HG03108 (cell line): ENCODE data around the gene ENPP3.

ENCODE experiments used
- ATAC-seq: cut with Tn5 transposase; IDR thresholded peaks from one replicate; pipeline ENCODE4 v1.9.1; 2021; ENCODE audit warnings: moderate library complexity; ENCODE audit not compliant: unreplicated experiment

Gene ENPP3

DNA sequence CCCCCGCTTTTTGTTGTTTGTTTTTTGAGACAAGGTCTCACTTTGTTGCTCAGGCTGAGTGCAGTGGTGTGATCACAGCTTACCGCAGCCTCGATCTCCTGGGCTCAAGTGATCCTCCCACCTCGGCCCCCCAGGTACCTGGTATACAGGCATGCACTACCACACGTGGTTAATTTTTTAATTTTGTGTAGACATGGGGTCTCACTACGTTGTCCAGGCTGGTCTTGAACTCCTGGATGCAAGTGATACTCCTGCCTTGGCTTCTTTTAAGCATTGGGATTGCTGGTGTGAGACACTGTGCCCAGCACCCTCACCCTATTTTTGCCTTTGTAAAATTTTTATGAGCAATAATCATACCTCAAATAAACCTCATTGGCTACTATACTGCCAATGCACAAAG, 5.5 kb downstream of the ENPP3 start:
- ATAC-seq = no peak

DNA sequence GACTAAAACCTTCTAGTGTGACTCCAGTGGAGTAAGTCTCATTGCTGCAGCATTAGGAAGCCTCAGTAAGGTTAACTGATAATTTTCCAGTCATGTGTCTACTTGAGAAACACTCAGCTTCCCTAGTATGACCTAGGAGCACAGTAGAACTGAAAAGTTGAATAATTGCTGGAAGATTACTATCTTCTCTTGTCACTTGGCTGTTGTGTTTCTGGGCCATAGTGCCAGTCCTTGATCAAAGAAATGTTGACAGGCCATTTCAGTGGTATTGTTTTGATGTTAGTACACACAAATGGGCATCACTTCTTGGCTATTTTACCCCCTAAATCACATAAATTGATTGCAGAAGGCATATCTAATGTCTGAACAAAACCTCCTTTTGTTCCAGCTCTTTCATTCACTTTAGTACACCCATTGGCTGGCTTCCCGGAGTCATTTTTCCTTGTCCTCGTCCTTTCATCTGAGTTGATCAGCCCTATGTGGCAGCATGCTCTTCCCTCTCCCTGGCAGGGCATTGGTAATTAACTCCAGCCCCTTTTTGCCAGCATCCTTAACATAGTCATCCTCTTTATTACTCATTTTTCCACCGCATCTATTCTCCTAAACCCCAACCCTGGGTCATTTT, 6.0 kb downstream of the ENPP3 start:
- ATAC-seq = no peak

DNA sequence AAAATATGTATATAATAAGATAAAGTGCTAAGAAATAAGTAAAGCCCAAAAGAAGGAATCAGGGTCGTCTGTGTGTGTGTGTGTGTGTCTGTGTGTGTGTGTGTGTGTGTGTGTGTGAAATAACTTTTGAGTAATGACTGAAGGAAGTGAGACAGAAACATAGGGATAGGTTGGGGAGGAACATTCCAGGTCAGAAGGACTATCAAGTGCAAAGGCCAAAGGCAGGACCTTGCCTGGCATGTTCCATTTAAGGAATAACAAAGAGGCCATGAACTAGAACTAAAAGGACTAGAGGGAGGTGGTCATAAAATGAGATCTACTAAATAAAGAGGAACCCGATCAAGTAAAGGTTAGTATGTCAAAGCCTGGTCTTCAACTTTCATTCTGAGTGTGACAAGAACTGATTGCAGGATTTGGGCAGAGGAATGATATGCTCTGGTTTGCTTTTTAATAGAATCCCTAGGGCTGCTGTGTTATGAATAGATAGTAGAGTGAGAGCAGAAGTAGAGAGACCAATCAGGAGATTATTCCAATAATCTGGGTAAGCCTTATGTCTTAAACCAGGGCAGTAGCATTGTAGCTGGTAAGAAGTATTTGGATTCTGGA, 6.9 kb downstream of the ENPP3 start:
- no peak for ATAC-seq

GRCh38 chr6:131644921-131645320, 7.8 kb downstream of the ENPP3 start:
- ATAC-seq = no peak

DNA sequence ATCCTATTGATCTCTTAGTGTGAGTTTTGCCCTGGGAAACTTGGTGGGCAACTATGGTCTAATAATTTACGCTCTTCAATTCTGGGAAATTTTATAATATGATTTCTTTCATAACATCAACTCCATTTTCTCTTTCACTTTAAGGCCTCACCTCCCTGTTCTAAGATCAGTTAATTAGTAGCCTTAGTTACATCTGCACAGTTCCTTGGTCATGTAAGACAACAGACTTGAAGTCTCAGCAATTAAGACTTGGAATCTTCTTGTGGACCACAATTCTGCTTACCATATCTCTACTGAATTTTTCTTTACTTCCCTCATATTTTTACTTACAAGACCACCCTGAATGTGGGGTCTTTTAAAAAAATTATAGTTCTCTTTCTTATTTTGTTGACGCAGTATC, 8.7 kb downstream of the ENPP3 start:
- no peak for ATAC-seq

DNA sequence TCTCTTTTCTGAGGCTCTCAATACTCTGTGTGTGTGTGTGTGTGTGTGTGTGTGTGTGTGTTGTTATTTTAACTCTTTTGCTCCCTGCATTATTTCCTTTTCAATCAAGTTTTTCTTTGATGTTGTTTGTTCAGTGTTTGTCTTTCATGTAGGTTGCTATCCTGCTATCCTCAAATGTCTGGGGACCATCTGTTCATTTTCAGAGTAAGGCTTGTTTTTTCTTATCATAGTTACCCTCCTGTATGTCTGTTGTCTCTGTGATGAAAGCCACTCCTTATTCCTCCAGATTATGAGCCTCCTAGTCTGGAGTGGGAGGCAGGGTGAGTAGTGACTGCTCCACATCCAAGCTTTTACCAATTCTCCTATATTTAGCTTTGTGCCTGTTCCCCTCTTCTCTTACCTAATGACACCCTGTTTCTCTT, 9.2 kb downstream of the ENPP3 start:
- no peak for ATAC-seq

- ATAC-seq = no peak
These were observed 14.7 kb downstream of the ENPP3 start for GRCh38 chr6:131651782-131652181.

GRCh38 chr6:131652472-131652871, 15.4 kb downstream of the ENPP3 start:
- no peak for ATAC-seq

GRCh38 chr6:131654326-131654725, 17.2 kb downstream of the ENPP3 start:
- ATAC-seq = no peak

GRCh38 chr6:131655387-131655786, 18.3 kb downstream of the ENPP3 start:
- no peak for ATAC-seq

GRCh38 chr6:131655951-131656350, 18.8 kb downstream of the ENPP3 start:
- ATAC-seq = no peak

GRCh38 chr6:131656667-131657066, 19.6 kb downstream of the ENPP3 start:
- no peak for ATAC-seq

DNA sequence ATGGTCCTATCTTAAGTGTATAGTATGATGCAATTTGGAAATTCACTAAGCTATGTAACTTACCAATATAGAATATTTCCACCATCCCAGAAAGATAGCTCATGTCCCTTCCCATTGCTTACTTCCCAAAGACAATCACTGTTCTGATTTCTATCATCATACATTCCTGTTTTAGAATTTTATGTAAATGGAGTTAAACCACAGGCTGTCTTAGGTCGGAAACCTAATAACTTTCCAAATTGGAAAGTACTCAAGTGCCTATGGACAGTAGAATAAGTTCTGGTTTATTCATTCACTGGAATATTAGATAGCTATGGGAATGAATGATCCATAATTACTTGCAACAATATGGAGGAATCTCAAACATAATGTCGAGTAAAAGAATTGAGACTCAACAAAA, 20.1 kb downstream of the ENPP3 start:
- no peak for ATAC-seq

DNA sequence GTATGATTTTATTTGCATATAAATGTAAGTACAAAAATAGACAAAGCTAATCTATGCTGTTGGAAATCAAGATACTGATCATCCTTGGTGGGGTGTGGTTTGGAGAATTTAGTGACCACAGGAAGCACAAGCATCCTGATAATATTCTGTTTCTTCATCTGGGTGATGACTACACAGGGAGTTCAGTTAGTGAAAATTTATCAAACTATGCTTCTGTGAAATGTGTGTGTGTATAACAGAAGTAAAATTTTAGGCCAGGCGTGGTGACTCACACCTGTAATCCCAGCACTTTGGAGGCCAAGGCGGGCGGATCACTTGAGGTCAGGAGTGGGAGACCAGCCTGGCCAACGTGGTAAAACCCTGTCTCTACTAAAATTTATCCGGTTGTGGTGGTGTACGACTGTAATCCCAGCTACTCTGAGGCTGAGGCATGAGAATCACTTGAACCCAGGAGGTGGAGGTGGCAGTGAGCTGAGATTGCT, 20.6 kb downstream of the ENPP3 start:
- no peak for ATAC-seq

DNA sequence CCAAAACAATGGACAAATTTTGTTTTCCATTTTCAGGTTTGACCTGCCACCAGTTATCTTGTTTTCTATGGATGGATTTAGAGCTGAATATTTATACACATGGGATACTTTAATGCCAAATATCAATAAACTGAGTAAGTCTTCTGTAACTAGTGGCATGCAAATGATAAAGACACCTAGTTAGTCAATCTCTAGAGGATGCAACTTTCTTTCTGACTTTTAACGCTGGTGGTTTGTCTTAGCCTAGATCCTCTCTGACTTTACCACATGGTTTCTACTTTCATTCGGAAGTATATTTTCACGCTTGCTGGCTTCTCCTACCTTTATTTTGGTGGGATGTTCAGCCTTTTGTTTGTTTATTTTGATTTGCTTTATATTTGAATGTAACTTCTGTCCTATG, 21.2 kb downstream of the ENPP3 start:
- no peak for ATAC-seq

GRCh38 chr6:131660195-131660594, 23.1 kb downstream of the ENPP3 start:
- ATAC-seq = no peak

DNA sequence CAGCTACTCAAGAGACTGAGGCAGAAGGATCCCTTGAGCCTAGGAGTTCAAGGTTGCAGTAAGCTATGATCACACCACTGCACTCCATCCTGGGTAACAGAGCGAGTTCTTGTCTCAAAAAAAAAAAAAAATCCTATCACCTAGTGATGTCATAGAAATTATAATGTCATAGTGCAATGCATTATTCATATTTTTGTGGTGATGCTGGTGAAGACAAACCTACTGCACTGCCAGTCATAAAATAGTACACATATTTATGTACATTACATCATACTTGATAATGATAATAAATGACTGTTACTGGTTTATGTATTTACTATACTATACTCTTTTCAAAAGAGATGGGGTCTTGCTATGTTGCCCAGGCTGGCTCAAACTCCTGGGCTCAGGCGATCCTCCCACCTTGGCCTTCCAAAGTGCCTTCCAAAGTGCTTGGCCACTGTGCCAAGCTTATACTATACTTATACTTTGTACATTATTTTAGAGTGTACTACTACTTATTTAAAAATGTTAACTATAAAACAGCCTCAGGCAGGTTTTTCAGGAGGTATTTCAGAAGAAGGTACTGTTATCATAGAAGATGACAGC, 26.6 kb downstream of the ENPP3 start:
- ATAC-seq = no peak

GRCh38 chr6:131669891-131670290, 32.8 kb downstream of the ENPP3 start:
- ATAC-seq = no peak

DNA sequence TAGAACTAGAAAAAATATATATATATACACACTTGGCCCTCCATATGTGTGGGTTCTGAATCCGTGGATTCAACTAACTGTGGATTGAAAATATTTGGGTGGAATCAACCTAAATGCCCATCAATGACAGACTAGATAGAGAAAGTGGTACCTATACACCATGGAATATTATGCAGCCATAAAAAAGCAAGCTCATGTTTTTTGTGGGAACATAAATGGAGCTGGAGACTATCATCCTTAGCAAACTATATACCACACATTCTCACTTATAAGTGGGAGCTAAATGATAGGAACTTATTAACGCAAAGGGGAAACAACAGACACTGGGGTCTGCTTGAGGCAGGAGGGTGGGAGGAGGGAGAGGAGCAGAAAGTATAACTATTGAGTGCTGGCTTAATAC, 36.1 kb downstream of the ENPP3 start:
- no peak for ATAC-seq

DNA sequence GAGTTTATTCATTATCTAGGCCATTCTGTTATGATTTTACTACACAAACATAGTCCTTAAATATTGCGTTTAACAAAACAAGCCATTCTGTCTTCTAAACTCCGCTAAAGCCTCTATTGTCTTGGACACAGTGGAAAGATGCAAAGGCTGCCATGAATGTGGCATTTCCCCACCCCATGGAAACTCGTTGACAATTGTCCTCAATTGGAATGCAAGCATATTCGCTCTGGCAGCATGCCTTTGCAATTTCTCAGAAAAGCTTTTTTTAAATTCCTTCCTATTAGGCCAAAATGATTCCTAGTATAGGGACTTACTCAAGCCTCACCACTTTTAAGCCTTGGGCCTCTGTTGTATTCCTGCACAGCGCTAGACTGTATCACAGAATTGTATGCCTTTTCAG, 41.3 kb downstream of the ENPP3 start:
- no peak for ATAC-seq

DNA sequence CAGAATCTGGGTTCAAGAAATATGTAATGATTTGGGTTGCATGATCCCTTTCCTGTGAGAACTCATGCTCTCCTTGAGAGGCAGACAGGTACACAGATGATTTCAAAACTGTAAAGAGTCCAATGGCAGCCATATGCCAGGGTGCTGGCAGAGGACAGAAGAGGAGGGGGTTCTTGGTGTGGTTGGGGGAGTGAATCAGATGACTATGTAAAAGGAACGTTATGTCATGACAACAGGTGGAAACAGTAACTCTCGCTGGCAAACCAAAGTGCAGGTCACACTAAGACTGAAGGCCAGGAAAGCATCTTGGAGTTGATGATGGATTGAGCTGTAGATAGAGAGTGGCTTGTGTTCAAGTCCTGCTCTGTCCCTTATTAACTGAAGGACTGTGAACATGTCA, 43.8 kb downstream of the ENPP3 start:
- no peak for ATAC-seq

GRCh38 chr6:131681585-131681984, 44.5 kb downstream of the ENPP3 start:
- no peak for ATAC-seq

GRCh38 chr6:131682442-131682841, 45.3 kb downstream of the ENPP3 start:
- ATAC-seq = no peak
